Lower leg skin (tissue), 3 donors: ENCODE results near the gene GUCY1A1.

Experiments used
- CTCF ChIP-seq, 3 donors: fragments of 450-650 bp; IDR thresholded peaks; one replicate each; pipeline ENCODE4 v1.5.1; 2016; ENCODE audit warnings: antibody characterized with exemption in 3 of 3, mild to moderate bottlenecking in 3 of 3, moderate library complexity in 2 of 3
- POLR2A ChIP-seq, 2 donors: fragments of 450-650 bp; IDR thresholded peaks; one replicate each; pipeline ENCODE4 v1.6.1; 2016 to 2017; ENCODE audit warnings: antibody characterized with exemption in 2 of 2, mild to moderate bottlenecking in 1 of 2, moderate library complexity in 1 of 2

GRCh38 chr4:155687380-155687982, 20.8 kb downstream of the GUCY1A1 start:
- no peak for TF ChIP-seq CTCF (IDR thresholded peaks at IDR 0.05)
- TF ChIP-seq POLR2A (IDR thresholded peaks at IDR 0.05), result no peak
